Activated T-cell treated with anti-CD3 and anti-CD28 coated beads for 4 hours (primary cell): Measurements from ENCODE around the gene GNB1L.
"Not testable (repeated sequence)": the region's sequence is repeated elsewhere in the genome, so short reads cannot be mapped to it uniquely, and the experiment has no call there.

ENCODE experiments used
- DNase-seq: peaks from one replicate; pipeline ENCODE4 v3.0.0-alpha.2; 2020

Gene GNB1L

GRCh38 chr22:19842393-19843106, 12.1 kb downstream of the GNB1L start:
- no peak for DNase-seq

- DNase-seq = no peak
Measured at GRCh38 chr22:19841641-19842392, 12.9 kb downstream of the GNB1L start.

GRCh38 chr22:19840955-19841640, 13.6 kb downstream of the GNB1L start:
- DNase-seq = no peak

GRCh38 chr22:19840059-19840458, 14.6 kb downstream of the GNB1L start:
- no peak for DNase-seq

GRCh38 chr22:19837915-19838314, 16.8 kb downstream of the GNB1L start:
- DNase-seq = no peak

- no peak for DNase-seq
Measured at GRCh38 chr22:19836512-19836911, 18.2 kb downstream of the GNB1L start.

- no peak for DNase-seq
Measured at GRCh38 chr22:19834599-19834998, 20.1 kb downstream of the GNB1L start.

- DNase-seq = not testable (repeated sequence)
Measured at GRCh38 chr22:19833327-19833726, 21.3 kb downstream of the GNB1L start.

GRCh38 chr22:19832476-19833108, 22.1 kb downstream of the GNB1L start:
- no peak for DNase-seq

GRCh38 chr22:19831979-19832378, 22.7 kb downstream of the GNB1L start:
- not testable (repeated sequence) for DNase-seq

- DNase-seq = no peak
Measured at GRCh38 chr22:19831016-19831415, 23.7 kb downstream of the GNB1L start.

- no peak for DNase-seq
Measured at GRCh38 chr22:19828035-19828401, 26.7 kb downstream of the GNB1L start.

GRCh38 chr22:19827341-19828034, 27.2 kb downstream of the GNB1L start:
- no peak for DNase-seq

GRCh38 chr22:19826619-19826950, 28.1 kb downstream of the GNB1L start:
- no peak for DNase-seq

- DNase-seq = no peak
Measured at GRCh38 chr22:19825904-19826618, 28.6 kb downstream of the GNB1L start.

GRCh38 chr22:19824926-19825339, 29.7 kb downstream of the GNB1L start:
- DNase-seq = no peak

GRCh38 chr22:19824212-19824925, 30.3 kb downstream of the GNB1L start:
- no peak for DNase-seq

GRCh38 chr22:19823902-19824211, 30.8 kb downstream of the GNB1L start:
- no peak for DNase-seq

GRCh38 chr22:19823191-19823901, 31.3 kb downstream of the GNB1L start:
- DNase-seq = no peak

- no peak for DNase-seq
Measured at GRCh38 chr22:19822301-19823117, 32.2 kb downstream of the GNB1L start.
